HPDE6-E6E7 (cell line): ENCODE data around the gene UTS2R.
"Not testable (repeated sequence)": the region's sequence is repeated elsewhere in the genome, so short reads cannot be mapped to it uniquely, and the experiment has no call there.

Experiments used
- DNase-seq: peaks from one replicate; pipeline ENCODE4 v3.0.0; 2011; ENCODE audit warnings: missing footprints; ENCODE audit errors: extremely low spot score

The UTS2R gene

GRCh38 chr17:82375359-82376041 lies 3.9 kb downstream of the UTS2R start:
- no peak for DNase-seq

- DNase-seq, result no peak
Observed at GRCh38 chr17:82376042-82376730, 4.6 kb downstream of the UTS2R start.

GRCh38 chr17:82377294-82377693 lies 5.7 kb downstream of the UTS2R start:
- DNase-seq, result not testable (repeated sequence)

GRCh38 chr17:82377924-82378740 lies 6.6 kb downstream of the UTS2R start:
- no peak for DNase-seq

GRCh38 chr17:82378741-82379021 lies 7.1 kb downstream of the UTS2R start:
- no peak for DNase-seq

- no peak for DNase-seq
Observed at GRCh38 chr17:82380860-82381702, 9.5 kb downstream of the UTS2R start.

- not testable (repeated sequence) for DNase-seq
Observed at GRCh38 chr17:82381703-82382009, 10.1 kb downstream of the UTS2R start.

- not testable (repeated sequence) for DNase-seq
Observed at GRCh38 chr17:82382220-82382932, 10.8 kb downstream of the UTS2R start.

- DNase-seq, result no peak
Observed at GRCh38 chr17:82382933-82383255, 11.3 kb downstream of the UTS2R start.

GRCh38 chr17:82383411-82383810 lies 11.8 kb downstream of the UTS2R start:
- no peak for DNase-seq

GRCh38 chr17:82384051-82384729 lies 12.6 kb downstream of the UTS2R start:
- no peak for DNase-seq

GRCh38 chr17:82384730-82385481 lies 13.3 kb downstream of the UTS2R start:
- peak; percentile 94 for DNase-seq

- no peak for DNase-seq
Observed at GRCh38 chr17:82385559-82386254, 14.1 kb downstream of the UTS2R start.

GRCh38 chr17:82386255-82386831 lies 14.8 kb downstream of the UTS2R start:
- DNase-seq, result no peak

GRCh38 chr17:82386881-82387704 lies 15.5 kb downstream of the UTS2R start:
- no peak for DNase-seq

- no peak for DNase-seq
Observed at GRCh38 chr17:82387705-82388106, 16.1 kb downstream of the UTS2R start.

- DNase-seq, result no peak
Observed at GRCh38 chr17:82388223-82388921, 16.8 kb downstream of the UTS2R start.

GRCh38 chr17:82388922-82389283 lies 17.3 kb downstream of the UTS2R start:
- DNase-seq, result no peak
